Measurements from ENCODE around the gene GADL1.

Gene GADL1

DNA sequence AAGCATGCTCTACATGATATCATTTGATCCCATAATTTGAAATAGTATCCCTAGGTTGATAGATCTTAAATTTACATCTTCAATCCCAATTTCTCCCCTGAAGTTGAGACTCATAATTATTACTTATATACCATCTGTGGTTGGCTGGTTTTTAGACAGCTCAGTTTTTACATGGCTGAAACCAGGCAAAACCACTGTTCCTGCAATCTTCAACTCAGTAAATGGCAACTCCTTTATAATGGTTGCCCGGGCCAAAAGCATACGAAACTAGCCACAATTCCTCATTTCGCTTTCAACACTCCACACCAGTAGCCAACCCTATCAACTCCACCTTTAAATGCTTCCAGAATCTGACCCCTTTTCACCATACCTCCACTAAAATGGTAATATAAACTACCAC, 169.6 kb downstream of the GADL1 start:
- no peak for DNase-seq

- DNase-seq = no peak
These were observed 171.2 kb downstream of the GADL1 start for GRCh38 chr3:30723211-30723610.

GRCh38 chr3:30721314-30721634, 173.2 kb downstream of the GADL1 start:
- DNase-seq = no peak

GRCh38 chr3:30720586-30721313, 173.7 kb downstream of the GADL1 start:
- no peak for DNase-seq

DNA sequence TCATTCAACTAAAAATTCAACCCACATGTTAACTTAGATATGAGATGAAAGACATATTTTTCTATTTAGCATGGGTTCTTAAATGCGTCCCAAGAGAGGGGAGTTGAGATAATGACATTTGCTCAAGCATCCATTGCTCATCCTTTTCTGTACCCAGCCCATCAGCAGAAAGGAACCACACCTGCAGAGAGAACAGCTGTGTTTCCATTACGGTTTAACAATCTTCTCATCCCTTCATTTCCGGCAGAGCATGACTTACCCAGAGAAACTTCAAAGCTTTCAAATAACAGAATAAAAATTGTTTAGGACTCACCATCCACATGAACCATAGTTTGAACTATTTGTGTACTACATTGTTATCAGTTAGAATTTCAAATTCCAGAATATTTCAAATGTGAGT, 174.9 kb downstream of the GADL1 start:
- DNase-seq = no peak

- DNase-seq = no peak
These were observed 180.5 kb downstream of the GADL1 start for GRCh38 chr3:30713885-30714503.

DNA sequence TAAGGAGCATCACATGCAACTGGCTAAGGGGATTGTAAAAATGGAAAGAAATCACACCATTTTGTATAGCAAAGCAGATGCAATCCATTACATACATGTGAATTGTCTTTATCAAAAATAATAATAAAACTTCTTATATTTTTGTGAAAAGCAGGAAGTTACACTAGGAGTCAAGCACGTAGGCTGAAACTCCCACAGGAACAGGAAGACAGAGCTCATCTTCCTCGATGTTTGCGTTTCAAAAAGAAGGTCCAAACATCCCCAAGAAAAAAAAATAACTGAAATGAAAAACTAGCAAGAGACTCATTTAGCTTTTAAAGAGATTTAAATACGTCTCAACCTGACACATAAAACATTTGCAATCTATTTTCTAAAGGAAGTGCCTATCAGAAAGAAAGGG, 181.5 kb downstream of the GADL1 start:
- no peak for DNase-seq

- no peak for DNase-seq
These were observed 182.6 kb downstream of the GADL1 start for GRCh38 chr3:30711867-30712266.

GRCh38 chr3:30711151-30711550, 183.3 kb downstream of the GADL1 start:
- DNase-seq = no peak

- no peak for DNase-seq
These were observed 184.4 kb downstream of the GADL1 start for GRCh38 chr3:30710017-30710416.

GRCh38 chr3:30708472-30708871, 186.0 kb downstream of the GADL1 start:
- DNase-seq = no peak

DNA sequence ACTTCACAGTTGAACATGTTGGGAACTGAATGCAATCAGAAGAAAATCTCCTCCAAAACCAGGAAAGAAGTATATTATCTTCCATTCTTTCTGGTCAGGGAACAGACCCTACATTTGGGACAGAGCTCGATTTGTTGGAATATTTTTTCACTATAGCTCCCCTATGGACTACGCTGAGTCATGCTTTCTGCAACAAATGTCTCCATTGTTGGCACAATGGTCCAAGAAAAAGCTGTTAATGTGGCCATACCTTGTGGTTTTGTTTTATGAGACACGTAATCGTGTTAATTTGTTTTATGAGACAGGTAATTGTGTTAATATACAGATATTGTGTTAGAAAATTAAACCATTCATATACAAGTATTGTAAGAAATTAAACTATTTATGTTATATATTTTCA, 186.6 kb downstream of the GADL1 start:
- no peak for DNase-seq

DNA sequence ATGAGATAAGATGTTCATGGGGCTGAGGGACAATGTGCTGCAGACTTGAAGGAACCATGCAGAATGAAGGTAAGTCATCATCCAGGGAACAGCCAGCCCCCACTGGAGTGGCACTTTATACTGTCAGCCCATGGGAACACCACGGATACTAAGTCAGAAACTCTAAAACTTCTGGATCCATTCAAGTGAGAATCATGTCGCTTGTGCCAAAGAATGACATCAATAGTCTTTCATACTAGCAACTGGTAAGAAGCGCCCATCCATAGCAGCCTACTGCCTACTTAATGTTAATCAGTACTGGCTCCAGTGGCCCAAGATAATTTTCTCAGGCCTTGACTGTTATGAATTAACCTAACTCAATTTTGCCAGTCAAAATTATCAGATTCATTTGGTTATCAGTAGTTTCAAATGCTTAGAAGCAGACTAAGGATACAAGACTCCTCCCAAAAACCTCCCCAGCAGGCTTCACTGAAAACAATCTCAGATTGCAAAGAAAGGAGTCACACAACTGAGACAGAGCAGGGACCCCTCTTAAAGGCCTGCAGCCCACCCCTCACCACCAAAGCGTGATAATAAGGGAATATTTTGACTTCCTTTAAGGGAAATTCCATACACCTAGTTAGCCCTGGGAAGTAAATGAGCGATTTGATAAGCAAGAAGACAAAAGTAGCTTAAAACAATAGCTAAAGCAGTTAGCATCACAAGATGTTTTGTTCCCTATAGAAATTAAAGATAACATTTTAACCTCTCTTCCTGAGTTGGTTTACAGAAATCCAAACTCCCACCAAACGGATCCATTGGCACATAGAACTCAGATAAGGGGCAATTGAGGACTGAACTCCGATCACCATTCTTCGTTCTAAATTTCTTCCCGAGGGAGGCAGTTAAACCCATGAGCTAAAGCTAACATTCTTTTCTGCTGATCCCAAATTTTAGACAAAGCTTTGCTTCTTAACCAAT, 189.2 kb downstream of the GADL1 start:
- DNase-seq = no peak

- no peak for DNase-seq
These were observed 191.5 kb downstream of the GADL1 start for GRCh38 chr3:30702828-30703397.

DNA sequence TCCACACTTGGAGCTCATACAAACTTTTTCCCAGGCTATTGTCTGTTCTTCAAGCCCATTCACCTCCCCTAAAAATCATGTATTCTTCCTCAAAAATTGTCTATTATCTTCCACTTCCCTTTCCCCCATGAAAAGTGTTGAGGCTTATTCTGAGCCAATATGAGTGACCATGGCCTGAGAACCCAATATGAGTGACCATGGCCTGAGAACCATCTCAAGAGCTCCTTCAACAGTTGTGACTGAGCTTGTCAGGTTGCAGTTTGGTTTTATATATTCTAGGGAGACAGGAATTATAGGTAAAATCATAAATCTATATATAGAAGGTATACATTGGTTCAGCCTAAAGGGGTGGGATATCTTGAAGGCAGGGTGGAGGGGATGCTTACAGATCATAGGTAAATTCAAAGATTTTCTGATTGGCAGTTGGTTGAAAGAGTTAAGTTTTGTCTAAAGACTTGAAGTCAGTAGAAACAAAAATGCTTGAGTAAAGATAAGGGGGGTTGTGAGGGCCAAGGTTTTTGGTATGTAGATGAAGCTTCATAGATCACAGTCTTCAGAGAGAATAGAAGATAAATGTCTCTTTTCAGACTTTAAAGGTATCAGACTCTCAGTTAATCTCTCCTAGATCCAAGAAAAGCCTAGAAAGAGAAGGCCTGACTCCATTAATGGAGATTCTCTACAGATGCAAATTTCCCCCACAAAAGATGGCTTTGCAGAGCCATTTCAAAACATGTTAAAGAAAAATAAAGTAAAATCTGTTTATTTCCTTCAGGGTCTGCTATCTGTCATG, 192.2 kb downstream of the GADL1 start:
- DNase-seq = no peak

- no peak for DNase-seq
These were observed 193.6 kb downstream of the GADL1 start for GRCh38 chr3:30700702-30701321.

- no peak for DNase-seq
These were observed 194.5 kb downstream of the GADL1 start for GRCh38 chr3:30699927-30700326.

GRCh38 chr3:30698549-30698948, 195.9 kb downstream of the GADL1 start:
- no peak for DNase-seq

DNA sequence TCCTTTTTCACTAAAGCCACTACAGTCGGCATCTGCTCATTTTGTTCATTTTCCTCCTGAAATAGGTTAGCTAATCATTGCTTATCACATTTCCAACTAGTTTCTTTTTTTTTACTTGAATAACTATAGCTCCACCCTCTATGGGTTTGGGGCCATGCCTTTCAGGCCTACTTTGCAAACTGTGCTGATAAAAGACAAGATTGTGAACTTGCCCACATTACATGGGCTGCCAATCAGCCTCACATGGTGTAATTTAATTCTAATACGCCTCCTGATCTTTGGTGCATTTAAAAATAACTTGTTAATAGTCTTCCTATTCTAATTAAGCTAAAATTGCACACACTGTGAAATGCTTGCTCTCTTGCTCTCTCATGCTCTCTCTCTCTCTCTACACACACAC, 197.6 kb downstream of the GADL1 start:
- DNase-seq = no peak

DNA sequence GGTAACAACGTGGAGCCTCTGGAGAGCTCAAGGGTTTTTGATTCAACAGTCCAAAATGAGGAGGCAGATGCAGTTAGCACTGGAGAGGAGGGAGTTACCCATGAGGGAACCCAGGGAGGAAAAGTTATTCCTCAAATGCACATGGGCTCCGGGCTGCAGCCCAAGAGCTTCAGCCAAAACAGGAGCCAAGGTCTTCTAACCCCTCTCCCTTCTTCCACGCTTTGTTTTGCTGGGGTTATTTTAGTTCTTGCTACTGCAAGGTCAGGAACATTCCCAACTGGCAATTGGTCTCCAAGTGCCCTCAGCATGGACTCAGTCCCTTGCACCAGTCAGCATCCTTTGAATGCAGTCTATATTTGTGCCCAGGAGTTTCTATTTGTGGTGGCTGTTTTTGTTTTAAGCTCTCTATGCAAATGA, 198.1 kb downstream of the GADL1 start:
- peak in 13 of 51 donors; percentile 6 to 63 (median 29) for DNase-seq
